GM19395 (cell line): ENCODE measurements around the gene TENM4.

Source experiments
- ATAC-seq: cut with Tn5 transposase; IDR thresholded peaks from one replicate; pipeline ENCODE4 v1.9.1; 2021; ENCODE audit warnings: mild to moderate bottlenecking, moderate library complexity; ENCODE audit not compliant: unreplicated experiment

Gene TENM4

DNA sequence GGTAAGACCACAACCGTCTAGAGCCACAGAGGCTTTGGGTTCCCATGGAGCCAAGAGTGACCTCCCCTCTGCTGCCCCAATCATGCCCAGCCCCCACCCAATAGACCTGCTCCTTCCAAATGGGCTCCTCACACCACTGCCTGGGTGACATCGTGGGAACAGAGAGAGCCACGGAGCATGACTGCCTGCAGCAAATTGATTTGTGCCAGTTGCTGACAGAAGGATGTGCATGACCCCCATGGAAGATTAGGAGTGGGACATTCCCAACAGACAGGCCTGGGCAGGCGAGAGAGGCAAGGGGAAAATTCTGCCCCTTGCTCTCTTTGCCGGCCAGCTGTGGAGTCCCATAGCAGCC lies 88.5 kb downstream of the TENM4 start:
- no peak for ATAC-seq

DNA sequence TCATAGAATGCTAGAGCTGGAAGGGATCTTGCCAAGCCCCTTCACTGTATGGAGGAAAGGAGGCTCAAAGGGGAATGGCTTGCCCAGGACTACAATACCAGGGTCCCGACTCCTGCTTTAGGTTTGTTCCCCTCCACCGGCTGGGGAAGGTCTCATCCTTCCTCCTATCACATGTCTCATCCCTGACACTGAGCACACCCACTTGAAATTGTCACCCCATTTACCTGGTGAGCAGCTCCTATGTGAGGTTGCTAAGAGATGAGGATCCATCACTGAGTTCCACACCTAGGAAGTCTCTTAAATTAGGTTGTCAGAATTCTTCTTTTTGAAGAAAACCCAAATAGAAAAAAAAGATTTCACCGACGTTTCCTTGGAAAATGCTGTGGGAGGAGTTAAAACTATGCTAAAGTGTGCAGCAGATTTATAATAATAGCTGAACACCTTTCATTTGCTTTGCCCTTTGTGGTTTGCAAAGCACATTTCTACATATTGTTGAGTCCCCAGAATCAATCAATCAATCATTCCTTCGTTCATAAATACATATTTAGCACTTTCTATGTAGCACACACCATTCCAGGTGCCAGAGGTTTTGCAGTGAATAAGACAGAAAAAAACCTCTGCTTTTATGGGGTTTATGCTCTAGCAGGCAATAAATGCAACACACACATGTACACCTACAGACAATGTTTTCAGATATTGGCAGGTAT lies 91.7 kb downstream of the TENM4 start:
- no peak for ATAC-seq

DNA sequence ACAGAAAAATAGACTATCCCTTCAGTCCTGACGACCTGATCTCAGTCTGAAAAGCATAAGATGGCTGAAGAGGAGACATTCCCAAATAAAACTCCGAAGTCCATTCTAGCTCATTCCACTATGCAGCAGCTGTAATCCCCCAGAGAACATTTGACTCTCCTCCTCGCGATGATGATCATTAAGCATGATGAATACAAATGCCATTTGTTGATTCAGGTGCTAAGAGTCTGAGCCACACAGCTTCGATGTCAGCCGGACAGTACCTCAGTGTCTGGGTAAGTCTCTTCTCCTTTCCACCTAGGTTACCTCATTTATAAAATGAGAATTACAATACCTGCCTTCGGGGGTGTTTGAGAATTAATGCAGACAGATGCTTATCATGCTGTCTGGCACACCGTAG lies 94.8 kb downstream of the TENM4 start:
- ATAC-seq, result no peak

DNA sequence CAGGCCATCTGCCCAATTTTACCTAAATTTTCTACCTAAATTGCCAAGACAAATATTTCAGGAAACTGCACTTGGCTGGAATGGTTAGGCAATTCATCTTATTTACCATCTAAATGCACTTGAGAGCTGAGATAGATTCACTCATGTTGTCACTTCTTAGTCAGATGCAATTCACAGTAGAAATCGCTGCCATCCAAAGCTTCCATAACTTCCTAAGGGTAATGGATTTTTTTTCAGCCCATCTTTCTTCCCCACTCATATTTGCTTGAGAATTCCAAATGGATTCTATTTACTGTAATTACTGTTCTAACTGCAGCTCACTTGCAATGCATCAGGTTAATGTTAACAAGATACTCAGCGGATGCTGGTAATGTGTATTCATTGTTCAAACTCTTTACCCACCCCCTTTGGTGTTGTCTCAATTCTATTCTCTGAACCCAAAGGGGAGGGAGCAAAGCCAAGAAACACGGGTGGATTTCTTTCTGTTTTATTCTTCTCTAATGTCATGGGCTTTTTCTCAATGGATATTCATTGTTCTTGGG lies 96.0 kb downstream of the TENM4 start:
- no peak for ATAC-seq

DNA sequence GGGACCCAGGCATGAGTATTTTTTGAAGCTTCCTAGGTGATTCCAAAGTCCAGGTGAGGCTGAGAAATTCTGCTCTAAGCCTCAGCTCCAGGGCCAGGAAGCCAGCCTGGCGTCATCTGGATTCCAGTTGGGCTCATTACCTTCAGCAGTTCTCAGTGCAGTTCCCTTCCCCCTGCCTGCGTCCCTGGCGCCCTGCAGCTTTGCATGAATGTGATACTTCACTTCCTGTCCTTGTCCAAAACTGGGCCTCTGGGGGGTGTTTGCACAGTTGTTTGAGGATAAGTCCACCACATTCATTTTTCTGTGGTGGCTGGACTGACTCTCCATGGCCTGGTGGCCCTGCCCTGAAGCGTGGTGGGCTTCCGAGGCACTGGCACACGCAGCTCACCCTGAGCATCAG lies 98.1 kb downstream of the TENM4 start:
- no peak for ATAC-seq

DNA sequence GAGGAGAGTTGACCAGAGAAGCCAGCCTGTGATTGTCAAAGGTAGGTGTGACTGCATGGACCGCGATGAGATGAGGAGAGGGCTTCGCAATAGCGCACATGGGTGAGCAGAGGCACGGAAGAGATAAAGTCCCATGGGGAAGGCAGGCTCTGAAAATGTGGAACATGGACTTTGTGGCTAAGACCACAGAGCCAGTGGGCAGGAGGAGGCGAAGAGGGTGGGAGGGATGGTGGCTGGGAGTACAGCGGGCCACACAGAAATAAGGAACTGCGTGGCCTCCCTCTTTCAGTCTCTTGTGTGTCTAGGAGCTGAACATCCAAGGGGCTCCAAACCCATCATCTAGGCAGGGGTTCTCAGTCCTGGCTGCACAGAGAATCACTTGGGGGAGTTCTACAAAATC lies 98.6 kb downstream of the TENM4 start:
- ATAC-seq, result no peak

DNA sequence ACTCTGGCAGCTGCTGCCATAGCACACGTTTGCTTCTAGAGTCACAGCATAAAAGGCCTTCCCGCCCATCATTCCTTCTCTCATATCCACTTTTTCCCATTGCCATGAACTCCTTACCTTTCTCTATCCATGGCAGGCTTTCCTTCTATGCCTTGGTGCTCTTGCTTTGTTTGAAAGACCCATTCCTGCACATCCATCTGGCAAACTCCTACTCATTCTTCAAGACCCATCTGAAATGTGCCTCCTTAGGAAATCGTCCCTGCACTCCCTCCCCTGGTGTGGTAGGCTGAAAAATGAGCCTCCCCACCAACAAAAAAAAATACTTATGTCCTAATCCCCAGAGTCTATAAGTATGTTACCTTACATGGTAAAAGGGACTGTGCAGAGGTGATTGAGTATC lies 100.3 kb downstream of the TENM4 start:
- ATAC-seq, result no peak

DNA sequence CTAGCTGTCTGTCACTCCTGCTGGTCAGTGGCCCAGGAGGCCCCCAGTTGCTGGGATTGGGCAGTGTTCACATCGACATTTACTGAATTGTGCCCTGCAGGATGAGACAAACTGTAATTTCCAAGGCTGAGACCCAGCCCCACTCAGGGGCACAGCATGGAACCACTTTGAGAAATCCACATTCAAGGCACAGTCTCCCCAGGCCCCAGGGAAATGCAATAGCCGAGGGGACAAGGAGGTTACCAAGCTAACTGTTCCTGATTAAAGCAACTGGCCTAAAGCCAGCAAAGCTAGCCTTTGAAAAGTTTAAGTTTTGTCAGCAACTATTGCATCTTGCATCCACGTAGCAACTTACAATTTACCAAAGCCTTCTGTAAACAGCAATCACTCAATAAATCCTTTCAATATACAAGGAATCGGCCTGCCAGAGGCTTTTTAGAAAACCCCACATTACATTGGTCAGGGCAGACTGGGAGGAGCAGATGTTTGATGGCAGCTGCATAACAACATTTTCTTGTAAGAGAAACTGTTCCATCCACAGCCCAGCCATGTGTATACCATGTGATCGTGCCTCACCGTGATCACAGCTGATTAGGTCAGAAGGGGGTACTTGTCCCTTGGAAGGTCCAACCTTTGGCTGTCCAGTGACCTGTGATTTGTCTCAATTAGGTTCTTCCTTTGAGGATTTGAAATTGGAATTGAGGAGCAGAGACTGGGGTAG lies 103.9 kb downstream of the TENM4 start:
- no peak for ATAC-seq

DNA sequence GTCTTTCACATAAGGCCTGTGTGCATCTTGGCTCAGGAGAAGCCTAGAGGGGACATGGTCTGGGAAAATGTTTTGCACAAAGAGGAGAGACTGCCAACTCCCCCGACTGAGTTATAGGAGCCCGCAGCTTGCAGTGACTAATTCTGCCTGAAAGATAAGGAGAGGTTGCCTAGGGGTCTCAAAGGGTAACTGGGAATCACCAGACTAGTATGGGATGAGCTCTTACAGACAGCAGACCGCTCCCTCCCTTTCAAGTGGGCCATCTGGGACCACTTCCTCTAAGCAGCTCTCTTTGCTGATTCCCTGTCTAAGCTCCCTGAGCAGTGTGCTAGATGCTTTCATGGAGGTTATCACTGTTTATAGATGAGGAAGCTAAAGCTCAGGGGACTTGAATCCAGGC lies 105.1 kb downstream of the TENM4 start:
- ATAC-seq, result no peak

DNA sequence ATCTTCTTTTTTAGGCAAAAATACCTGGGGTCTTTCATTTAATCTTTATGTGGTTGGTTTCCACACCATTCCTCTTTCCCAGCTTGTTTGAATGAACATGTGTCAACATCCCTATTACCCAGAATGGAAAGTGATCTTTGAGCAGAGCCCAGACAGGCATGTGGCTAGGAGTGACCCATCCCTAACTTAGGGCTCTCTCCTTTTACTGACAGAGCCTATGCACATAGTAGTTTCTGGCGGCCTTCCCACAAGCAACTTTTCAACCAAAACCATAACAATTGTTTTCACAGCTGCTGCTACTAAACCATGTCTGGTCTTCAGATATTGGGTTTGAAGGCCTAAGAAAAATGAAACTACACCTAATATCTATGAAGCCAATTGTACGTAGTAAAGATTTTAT lies 107.5 kb downstream of the TENM4 start:
- no peak for ATAC-seq

DNA sequence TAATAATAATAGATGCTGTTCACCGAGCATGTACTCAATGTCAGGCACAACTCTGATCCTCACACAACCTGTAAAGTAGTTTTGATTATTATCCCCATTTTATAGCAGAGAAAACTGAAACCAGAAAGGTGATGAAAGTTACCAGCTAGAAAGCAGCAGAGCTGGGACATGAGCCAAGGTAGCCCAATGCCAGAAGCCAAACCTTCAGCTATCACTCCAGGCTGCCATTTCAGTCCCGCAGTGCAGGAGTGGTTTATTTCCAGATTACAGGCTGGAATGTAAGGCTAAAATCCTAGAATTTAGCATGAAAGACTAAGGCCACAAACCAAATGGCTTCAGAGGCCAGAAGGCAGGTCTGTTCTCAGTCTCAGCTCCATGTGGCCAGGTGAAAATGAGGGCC lies 108.8 kb downstream of the TENM4 start:
- ATAC-seq, result no peak

DNA sequence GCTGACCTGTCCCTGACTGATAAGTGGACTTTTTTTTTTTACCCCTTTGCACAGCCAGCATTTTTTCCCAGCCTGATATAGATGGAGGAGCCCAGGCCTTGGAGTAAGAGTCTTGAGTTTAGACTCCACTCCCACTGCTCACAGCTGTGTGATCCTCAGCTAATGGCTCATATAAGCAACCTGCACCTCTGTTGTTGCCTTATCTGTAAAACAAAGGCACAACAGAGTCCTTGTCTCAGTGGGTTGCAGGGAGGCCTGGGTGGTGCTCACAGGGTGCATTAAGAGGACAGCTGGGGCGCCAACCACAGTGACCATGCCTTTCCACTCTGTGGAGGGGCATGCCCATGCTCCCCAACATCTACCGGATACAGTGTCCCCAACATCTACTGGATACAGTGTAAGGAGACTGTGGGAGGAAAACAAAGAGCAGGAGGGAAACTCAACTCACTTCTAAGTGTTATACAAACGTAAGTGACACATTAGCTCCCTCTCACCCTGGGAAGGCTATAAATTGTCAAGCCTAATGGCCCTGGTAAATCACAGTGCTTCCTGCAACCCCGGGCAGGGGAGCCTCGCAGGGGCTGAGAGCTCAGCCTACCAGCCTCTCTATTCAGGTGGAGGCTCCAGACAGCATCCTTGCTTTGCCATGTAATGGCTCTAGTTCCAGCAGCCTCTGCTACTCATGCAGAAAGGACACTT lies 109.5 kb downstream of the TENM4 start:
- ATAC-seq, result no peak

DNA sequence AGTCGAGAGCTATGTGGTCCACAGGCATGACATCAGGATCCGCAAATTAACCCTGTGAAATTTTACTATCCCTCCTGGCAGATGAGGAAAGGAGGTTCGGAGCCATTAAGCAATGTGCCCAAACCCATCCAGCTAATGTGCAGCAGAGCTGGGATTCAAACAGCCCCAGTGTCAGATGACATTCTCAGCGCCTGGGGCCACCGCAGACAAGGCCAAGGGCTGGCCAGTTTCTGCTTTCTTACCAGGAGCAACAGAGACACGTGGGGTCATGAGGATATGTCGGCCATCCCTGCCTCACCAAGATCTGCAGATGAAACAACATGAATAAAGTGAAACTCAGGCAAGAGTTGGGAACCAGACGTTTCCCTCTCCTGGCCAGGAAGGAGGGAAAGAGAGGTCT lies 110.2 kb downstream of the TENM4 start:
- no peak for ATAC-seq

DNA sequence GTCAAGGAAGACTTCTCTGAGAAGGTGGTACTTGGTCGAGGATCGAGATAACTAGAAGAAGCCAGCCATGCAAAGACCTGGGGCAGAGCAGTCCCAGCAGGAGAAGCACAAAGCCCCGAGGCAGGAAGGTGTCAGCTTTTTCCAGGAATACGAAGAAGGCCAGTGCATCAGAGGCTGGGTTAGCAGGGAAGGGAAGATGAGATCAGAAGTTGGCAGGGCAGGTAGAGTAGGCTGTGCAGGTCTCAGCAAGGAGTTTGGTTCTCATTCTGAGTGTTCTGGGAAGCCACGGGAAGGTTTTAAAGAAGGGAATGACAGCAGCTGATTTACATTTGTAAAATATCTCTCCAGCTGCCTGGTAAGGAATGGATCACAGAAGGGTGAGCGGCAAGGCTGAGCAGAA lies 111.3 kb downstream of the TENM4 start:
- no peak for ATAC-seq

DNA sequence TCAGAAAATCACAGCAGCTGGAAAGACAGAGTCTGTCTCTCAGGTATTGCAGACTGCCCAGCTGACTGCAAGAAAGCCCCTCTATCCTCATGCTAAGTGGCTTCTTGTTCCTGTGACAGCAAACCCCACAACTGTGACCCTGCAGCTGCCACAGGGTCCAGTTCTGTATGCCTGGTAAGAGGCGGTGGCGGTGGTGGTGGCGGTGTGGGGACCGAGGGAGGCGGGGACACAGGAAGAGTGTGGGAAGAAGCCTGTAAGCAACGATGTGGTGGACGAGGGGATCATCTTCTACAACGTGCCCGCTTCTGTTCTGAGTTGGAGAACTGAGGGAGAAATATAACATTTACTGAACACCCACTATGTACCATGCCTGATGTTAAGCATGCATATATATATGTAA lies 112.4 kb downstream of the TENM4 start:
- ATAC-seq, result no peak

DNA sequence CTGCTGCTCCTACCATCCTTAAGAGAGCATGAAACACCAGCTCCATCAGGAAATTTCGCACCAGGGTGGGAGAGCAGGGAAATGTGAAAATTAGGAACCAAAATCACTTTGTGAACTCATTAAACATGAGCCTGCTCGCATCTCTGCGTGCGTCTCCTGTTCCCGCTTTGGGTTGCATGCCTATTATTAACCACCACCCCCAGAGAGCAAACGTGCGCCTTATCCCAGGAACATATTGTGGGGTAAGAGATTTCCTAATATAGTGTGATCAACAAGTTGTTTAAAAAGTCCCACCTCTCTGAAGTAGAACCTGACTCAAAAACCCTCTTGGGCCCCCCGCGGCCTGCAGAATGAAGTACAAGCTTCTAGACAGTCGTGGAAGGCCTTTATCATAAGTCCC lies 115.0 kb downstream of the TENM4 start:
- no peak for ATAC-seq

DNA sequence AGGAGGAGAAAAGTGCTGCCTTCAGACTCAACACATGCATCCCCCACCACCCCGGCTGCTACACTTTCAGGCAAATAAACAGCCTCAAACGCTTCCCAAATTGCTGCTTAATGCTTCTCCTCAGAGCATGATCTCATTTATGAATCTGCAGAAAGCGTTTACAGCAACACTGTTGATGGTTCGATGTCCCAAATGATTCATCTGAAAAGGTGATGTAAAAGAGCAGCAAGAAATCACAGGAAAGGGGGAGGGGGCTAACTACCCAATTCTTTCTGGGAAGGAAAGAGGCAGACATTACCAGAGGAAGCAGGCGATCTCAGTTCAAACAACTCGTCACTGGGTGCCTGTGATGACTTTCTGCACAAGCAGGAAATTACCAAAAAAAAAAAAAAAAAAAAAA lies 119.6 kb downstream of the TENM4 start:
- ATAC-seq, result no peak

DNA sequence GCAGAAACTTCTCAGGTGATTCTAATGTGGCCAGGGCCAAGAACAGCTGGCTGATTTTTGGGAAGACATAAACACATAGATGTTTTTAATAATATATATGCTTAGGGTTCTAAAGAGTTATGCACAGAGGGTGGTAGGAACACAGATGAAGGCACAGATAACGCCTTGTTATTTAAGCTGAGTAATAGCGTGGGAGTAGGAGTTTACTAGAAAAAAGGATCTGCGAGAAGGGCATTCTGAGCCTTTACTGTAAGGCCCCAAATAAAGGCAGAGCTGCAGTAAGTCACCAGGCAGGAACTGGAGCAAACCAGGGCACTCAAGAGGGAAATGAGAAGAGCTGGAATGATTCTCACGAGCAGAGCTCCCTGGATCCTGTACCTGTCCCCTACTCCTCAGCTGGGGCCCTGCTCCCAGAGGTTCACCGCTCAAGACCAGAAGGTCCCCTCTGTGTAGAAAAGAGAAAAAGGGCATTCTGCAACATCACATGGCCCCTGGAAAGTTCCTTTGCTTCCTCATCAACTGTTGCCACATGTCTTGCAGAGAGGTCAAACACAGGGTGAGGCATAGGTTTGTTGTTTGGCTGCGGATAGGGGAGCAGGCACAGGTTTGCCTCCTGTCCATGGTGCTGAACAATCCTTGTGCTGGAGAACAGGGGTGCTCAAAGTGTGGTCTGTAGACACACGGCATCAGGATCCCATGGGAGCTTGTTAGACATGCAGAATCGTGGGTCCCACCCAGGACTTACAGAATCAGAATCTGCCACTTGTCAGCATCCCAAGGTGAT lies 125.7 kb downstream of the TENM4 start:
- ATAC-seq, result no peak

DNA sequence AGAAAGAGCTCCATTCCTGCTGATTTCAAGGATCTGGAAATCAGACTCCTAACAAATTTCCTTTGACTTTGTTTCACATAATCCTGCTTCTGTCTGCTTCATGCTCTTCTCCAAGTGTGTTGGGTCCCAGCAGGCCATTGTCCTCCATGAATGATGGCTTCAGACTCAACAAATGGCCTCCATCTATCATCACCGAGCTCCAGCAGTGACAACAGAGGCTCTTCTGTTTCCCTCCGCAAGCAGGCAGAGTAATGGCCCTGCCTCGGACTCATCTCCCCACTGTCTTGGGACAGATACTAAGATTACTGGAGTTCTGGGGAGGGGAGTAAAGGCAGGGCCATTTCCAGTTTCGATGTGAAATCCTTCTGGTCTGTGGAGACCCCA lies 127.3 kb downstream of the TENM4 start:
- no peak for ATAC-seq

DNA sequence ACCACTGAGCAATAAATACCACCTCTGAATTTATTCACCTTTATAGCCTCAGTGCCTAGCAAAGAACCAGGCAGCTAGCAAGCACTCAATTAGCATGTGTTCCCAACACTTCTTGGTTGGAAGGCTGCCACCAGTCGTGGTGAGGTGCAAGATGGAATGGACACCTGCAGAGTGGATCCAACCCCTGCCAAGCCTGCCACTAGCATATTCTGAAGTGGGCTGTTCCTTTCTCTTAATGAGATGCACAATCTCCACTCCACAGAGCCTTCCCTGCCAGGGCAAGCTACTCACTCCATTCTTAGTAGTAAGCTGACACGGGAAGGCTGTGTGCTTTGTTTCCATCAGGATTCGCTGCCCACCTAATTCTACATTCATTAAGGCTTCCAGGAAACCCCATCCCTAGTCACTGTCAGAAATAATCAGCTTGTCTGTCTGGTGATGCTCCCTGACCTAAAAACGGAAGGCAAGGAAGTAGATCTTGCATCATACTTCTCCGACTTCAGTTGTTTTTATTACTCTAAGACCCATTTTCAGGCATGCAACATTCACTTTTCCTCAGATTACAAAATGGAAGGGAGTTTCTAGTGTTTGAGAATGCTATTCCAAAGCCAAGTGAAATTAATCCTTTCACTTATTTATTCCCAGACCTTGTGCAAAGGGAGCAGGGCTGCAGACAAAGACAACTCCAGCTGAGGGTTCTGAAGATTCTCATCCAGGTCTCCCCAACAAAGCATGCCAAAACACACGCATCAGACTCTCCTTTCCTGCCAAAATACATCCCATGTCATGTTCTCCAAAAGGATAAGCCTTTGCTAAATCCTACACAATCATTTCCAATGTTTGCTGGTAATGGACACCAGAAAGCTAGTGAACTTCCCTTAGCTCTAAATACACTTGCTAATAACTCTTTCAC lies 128.0 kb downstream of the TENM4 start:
- no peak for ATAC-seq
